Naive thymus-derived CD8-positive, alpha-beta T cell (primary cell): Measurements from ENCODE around the gene GABRB3. TPM values are rescaled to one million over a fixed set of nuclear protein-coding genes. Genes with fewer than 3 reads are reported as not detected.

Experiments
- ATAC-seq, 2 donors: fragments of 150-1000 bp; cut with Tn5 transposase in 1 of 2; sonication (Bioruptor Pico), chemical (Tn5 transposase) in 1 of 2; 1 replicate in 1 of 2; 2 replicates in 1 of 2; pipeline ENCODE4 v1.10.0; 2021; ENCODE audit warnings: mild to moderate bottlenecking in 2 of 2, moderate library complexity in 2 of 2
- POLR2A ChIA-PET: fragments of 350-600 bp; sonication (Branson Sonifier 250); formaldehyde crosslinking; loops from one replicate; lab custom pipeline; 2021; ENCODE audit warnings: antibody characterized with exemption; lab: Charles Lee
- DNase-seq, 10 donors: peaks; one replicate each; pipeline versions ENCODE4 v3.0.0 to v3.0.0-alpha.2; 2020 to 2022
- H3K27ac Mint-ChIP-seq, 10 donors: one replicate each; pipeline ENCODE4 v1.8.0; 2020 to 2022; ENCODE audit warnings: mild to moderate bottlenecking in 10 of 10, mixed read lengths in 10 of 10, moderate library complexity in 4 of 10, inconsistent platforms in 1 of 10
- H3K27me3 Mint-ChIP-seq, 5 donors: one replicate each; pipeline ENCODE4 v1.8.0; 2021 to 2022; ENCODE audit warnings: mixed read lengths in 5 of 5
- H3K36me3 Mint-ChIP-seq, 3 donors: one replicate each; pipeline ENCODE4 v1.8.0; 2020 to 2022; ENCODE audit warnings: mixed read lengths in 3 of 3, mild to moderate bottlenecking in 2 of 3, inconsistent platforms in 1 of 3
- H3K4me1 Mint-ChIP-seq, 4 donors: one replicate each; pipeline ENCODE4 v1.8.0; 2021 to 2022; ENCODE audit warnings: mixed read lengths in 4 of 4
- H3K4me3 Mint-ChIP-seq, 10 donors: one replicate each; pipeline ENCODE4 v1.8.0; 2020 to 2022; ENCODE audit warnings: mild to moderate bottlenecking in 10 of 10, mixed read lengths in 10 of 10, moderate library complexity in 6 of 10, inconsistent platforms in 1 of 10
- H3K9me3 Mint-ChIP-seq, 9 donors: one replicate each; pipeline ENCODE4 v1.8.0; 2020 to 2022; ENCODE audit warnings: mixed read lengths in 9 of 9, mild to moderate bottlenecking in 3 of 9, inconsistent platforms in 1 of 9, moderate library complexity in 1 of 9
- polyA plus RNA-seq, 3 donors: library from polyadenylated mRNA; unstranded; fragments of 300-500 nt; fragmentation: Illumina TruSeq; gene quantifications; one replicate each; pipeline ENCODE4 v1.2.3, GENCODE V29; 2021
- total RNA-seq, 8 experiments: library from RNA in 2 of 8; stranded (reverse) in 2 of 8; gene quantifications; one replicate each; pipeline ENCODE4 v1.2.3 and lab custom pipeline; 2021 to 2026

The GABRB3 gene
- total and polyA plus RNA-seq, 5 experiments from 2014 or later = not detected

DNA sequence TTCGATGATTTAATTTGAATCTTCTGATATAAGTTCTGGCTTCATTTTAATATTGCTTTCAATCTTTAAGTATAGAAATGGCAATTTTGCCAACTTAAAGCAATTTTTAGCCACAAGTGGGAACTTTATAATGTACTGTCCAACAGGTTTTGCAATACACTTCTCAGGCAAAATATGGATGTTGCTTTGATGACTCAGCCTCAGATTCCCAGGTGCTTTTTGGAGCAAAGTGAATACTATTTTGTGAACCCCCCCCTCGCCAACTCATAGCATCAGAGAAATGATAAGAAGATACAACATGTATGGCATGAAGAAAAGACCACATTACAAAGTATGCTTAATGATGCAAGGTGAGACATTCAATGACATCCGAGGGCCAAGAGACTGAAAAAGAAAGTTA, 158.1 kb downstream of the GABRB3 start:
- H3K27me3 Mint-ChIP-seq = no peaks in the 10 kb centered on the region
- ATAC-seq = no peak
- peaks cover 0 to 39% (median 8%) of the 10 kb centered on the region in 9 donors for H3K9me3 Mint-ChIP-seq
- POLR2A ChIA-PET = no interaction called here
- no peak overlapping the region for H3K27ac Mint-ChIP-seq
- H3K36me3 Mint-ChIP-seq = peaks cover 0 to 12% (median 0%) of the 10 kb centered on the region in 3 donors
- DNase-seq = no peak
- H3K4me3 Mint-ChIP-seq = no peak overlapping the region
- H3K4me1 Mint-ChIP-seq = no peaks in the 10 kb centered on the region

DNA sequence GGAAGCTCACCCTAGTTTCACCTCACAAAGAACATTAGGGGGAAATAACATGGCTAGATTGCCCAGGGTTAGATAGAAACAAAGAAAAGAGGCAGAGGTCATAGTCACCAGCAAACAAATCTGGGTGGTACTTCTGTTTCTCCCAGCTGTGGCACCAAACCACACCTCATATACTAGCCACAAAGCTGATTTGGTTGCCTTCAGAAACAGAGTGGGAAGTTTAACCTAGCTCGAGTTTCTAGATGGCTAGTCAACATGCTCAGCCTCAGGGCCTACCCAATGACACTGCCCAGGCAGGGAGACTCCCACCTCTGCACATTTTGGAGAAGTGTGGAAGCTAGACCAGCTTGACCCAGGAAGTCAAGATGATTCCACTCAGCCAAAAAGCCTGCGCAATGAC, 174.2 kb downstream of the GABRB3 start:
- H3K4me1 Mint-ChIP-seq = no peaks in the 10 kb centered on the region
- POLR2A ChIA-PET = no interaction called here
- no peak overlapping the region for H3K27ac Mint-ChIP-seq
- DNase-seq = no peak
- H3K36me3 Mint-ChIP-seq = peaks cover 0 to 11% (median 0%) of the 10 kb centered on the region in 3 donors
- no peak overlapping the region for H3K4me3 Mint-ChIP-seq
- H3K9me3 Mint-ChIP-seq = peaks cover 23 to 54% (median 32%) of the 10 kb centered on the region in 9 donors
- H3K27me3 Mint-ChIP-seq = peaks cover 0 to 3% (median 0%) of the 10 kb centered on the region in 5 donors
- ATAC-seq = no peak

DNA sequence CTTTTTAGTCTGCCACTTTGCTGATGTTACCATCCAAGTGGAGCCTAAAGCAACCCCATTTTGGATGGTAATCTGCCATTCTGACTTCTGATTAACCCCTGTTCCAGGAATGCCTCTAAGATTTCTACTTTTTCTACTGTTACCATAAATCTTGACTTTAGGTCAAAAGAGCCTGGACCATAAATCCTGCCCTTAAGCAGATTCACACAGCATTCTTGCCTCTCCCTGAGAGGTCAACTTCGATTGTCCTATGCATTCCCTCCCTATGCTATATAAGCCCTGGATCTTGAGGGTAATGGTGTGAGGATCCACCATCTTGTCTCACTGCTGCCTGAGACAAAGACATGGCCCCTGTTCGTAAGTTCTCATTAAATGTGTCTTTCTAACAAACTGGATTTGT, 177.3 kb downstream of the GABRB3 start:
- Mint-ChIP-seq H3K4me3 (no peak overlapping the region), H3K27ac (no peak overlapping the region), H3K4me1 (no peaks in the 10 kb centered on the region), H3K9me3 (peaks cover 18 to 42% (median 23%) of the 10 kb centered on the region in 9 donors), H3K27me3 (peaks cover 0 to 3% (median 0%) of the 10 kb centered on the region in 5 donors), H3K36me3 (peaks cover 0 to 8% (median 0%) of the 10 kb centered on the region in 3 donors)
- POLR2A ChIA-PET = no interaction called here
- no peak for DNase-seq
- no peak for ATAC-seq

DNA sequence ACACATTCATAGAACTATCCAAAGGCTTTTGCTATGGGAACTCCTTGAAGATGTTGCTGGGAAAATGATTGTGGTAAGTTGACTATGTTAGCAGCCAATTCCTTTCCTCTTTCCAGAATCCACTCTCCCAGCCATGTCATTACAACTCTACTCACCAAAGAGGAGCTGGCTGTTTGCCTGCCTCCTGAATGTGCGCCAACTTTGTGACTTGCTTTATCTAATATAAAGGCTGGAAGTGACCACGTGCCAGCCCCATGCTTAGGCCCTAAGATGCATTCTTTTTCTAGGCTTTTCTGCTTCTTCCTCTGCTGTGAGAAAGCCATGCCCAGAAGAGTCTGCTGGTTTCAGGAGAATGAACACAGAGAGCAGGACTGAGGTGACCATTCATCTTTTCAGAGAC, 182.2 kb downstream of the GABRB3 start:
- no peaks in the 10 kb centered on the region for H3K36me3 Mint-ChIP-seq
- POLR2A ChIA-PET = no interaction called here
- no peak for ATAC-seq
- H3K4me1 Mint-ChIP-seq = no peaks in the 10 kb centered on the region
- H3K27me3 Mint-ChIP-seq = peaks cover 0 to 6% (median 0%) of the 10 kb centered on the region in 5 donors
- DNase-seq = no peak
- no peak overlapping the region for H3K27ac Mint-ChIP-seq
- H3K4me3 Mint-ChIP-seq = no peak overlapping the region
- H3K9me3 Mint-ChIP-seq = peaks cover under 1 to 15% (median 6%) of the 10 kb centered on the region in 9 donors

DNA sequence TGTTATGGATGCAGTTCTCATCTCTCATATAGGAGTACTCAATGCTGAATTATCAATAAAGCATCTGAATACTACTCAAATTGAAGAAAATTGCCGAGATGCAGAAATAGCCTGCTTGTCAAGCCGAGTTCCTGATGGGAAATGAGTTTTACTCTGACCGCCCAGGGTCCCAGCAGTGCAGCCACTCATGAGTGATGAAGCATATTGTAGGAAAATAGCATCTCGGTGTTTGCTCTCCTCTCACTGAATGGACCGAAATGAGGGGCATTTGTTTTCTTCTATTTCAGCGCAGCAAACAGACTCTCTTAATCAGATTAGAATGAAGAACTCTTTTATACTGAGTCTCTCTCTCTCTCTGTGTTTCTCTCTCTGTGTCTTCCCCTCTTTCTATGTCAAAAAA, 190.0 kb downstream of the GABRB3 start:
- Mint-ChIP-seq H3K4me1 (no peaks in the 10 kb centered on the region), H3K36me3 (no peaks in the 10 kb centered on the region), H3K9me3 (peaks cover 0 to 27% (median 6%) of the 10 kb centered on the region in 9 donors)

DNA sequence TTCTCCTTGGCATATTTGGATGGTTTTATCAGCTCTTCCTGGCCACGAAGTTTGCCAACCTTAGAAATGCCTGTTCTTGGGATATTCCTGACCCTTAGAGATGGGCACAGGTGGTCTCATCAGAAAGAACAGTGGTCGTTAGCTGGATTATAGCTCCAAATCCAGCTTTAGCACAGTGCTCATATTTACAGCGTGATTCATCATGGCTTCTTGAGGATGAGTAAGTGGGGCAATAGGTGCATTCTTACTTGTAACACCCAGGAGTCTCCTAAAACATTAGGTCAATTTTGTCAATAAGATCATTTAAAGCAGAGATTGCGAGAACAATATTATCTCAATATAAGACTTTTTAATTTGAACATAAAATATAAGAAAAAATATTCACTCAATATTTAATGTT, 191.9 kb downstream of the GABRB3 start:
- ATAC-seq (no peak), DNase-seq (no peak)
- POLR2A ChIA-PET = no interaction called here
- Mint-ChIP-seq H3K27ac (no peak overlapping the region), H3K36me3 (no peaks in the 10 kb centered on the region), H3K27me3 (no peaks in the 10 kb centered on the region), H3K4me1 (no peaks in the 10 kb centered on the region), H3K9me3 (peaks cover 0 to 31% (median 6%) of the 10 kb centered on the region in 9 donors), H3K4me3 (no peak overlapping the region)

More for the DNA sequence above, 190.0 kb downstream of the GABRB3 start:
- POLR2A ChIA-PET = no interaction called here
- ATAC-seq (no peak), DNase-seq (no peak)
- no peak overlapping the region for H3K27ac Mint-ChIP-seq
- H3K27me3 Mint-ChIP-seq = peaks cover 0 to 4% (median 0%) of the 10 kb centered on the region in 5 donors
- H3K4me3 Mint-ChIP-seq = no peak overlapping the region

DNA sequence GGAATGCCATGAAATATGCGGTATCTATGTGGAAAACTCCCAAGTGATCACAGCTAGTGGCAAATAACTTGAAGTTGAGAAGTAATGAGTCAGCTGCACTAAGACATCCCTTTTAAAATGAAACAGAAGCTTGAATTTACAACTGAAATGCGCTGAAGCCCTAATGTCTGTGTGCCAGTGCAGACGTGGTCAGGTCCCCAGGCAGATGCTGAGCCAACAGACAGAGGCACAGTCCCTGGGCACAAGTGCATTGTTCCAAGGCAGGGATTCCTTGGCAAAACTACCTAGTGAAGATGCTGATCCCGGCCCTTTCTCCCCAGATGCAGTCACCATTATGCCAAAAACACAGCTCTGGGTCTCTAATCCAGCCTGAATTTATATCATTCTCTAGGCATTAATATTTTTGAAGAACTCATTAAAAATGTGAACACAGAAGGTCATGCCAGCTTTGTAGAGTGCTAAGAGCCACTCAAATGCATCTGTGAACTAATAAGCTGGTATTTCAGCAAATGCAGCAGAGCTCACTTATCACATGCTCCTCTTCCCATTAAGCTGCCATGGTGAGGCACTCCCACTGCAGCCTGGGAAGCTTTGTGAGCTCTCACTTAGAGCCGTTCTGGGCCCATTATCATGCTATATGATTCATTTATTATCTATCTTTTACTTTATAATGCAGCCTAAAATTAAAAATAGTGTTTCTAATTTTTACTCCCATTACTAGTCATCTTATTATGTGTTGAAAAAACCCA, 200.1 kb downstream of the GABRB3 start:
- ATAC-seq = no peak
- peaks cover 0 to 6% (median 0%) of the 10 kb centered on the region in 3 donors for H3K36me3 Mint-ChIP-seq
- POLR2A ChIA-PET = no interaction called here
- H3K4me1 Mint-ChIP-seq = no peaks in the 10 kb centered on the region
- H3K27ac Mint-ChIP-seq = no peak overlapping the region
- DNase-seq = no peak
- H3K4me3 Mint-ChIP-seq = no peak overlapping the region
- no peaks in the 10 kb centered on the region for H3K27me3 Mint-ChIP-seq
- peaks cover 0 to 20% (median 10%) of the 10 kb centered on the region in 9 donors for H3K9me3 Mint-ChIP-seq

DNA sequence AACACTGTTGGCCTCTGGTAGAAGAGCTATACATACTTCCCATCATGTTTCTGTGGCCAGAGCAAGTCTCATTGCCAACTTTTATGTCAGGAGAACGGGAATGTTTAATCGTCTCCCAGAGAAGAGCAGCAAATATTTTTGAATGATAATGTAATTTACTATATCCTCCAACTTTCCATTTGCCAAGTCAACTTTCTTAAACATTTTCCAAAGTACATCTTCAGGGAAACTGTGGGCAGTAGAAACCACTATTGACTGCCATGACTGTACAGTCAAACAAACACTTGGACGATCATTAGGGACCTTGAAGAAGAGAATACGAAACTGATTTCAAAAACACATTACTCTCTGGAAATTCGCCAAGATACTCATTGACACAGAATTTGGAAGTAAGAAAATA, 201.5 kb downstream of the GABRB3 start:
- DNase-seq (no peak), ATAC-seq (no peak)
- Mint-ChIP-seq H3K36me3 (peaks cover 0 to 6% (median 0%) of the 10 kb centered on the region in 3 donors), H3K27ac (no peak overlapping the region), H3K4me3 (no peak overlapping the region), H3K9me3 (peaks cover 0 to 18% (median 10%) of the 10 kb centered on the region in 9 donors), H3K4me1 (no peaks in the 10 kb centered on the region), H3K27me3 (no peaks in the 10 kb centered on the region)
- POLR2A ChIA-PET = no interaction called here

DNA sequence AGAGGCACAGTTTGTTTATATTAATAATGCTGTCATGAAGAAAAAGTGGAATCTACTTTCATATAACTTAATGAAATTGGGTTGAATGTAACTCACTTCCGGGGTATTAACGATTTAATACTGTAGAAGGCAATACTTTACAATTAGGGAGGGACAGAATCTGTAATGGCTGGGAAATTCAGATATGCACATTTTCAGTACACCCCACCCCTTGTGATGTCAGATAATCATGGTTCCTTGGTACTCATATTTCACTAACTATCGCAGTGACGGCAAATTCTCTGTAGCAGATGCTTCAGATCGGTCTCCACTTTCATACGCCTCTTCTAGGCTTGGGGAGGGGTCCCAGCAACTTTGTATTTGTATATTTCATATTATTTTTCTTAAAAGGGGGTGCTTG, 207.3 kb downstream of the GABRB3 start:
- DNase-seq = no peak
- Mint-ChIP-seq H3K36me3 (no peaks in the 10 kb centered on the region), H3K9me3 (peaks cover 0 to 24% (median 5%) of the 10 kb centered on the region in 9 donors), H3K4me1 (no peaks in the 10 kb centered on the region), H3K4me3 (no peak overlapping the region), H3K27me3 (no peaks in the 10 kb centered on the region), H3K27ac (no peak overlapping the region)
- no peak for ATAC-seq
- POLR2A ChIA-PET = no interaction called here

DNA sequence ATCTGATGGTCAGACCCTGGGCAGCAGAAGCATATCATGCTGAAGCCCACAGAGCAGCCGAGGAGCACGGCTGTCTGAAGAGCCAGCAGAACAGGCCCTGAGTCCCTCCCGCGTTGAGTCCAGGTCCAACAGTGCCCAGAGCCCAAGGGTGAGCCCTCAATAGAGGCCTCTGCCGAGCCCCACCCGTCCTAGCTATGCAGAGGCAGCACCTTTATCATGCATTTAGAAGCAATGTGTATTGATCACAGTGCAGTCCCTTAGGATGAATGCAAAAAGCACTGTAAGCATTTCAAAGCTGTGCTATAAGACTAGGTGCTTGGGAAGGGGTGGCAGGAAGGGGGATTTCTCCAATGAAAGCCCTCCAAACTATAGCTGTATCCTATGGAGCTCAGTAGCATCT, 208.5 kb downstream of the GABRB3 start:
- H3K27me3 Mint-ChIP-seq = no peaks in the 10 kb centered on the region
- DNase-seq = no peak
- no peak overlapping the region for H3K4me3 Mint-ChIP-seq
- no peaks in the 10 kb centered on the region for H3K36me3 Mint-ChIP-seq
- ATAC-seq = no peak
- H3K4me1 Mint-ChIP-seq = no peaks in the 10 kb centered on the region
- H3K9me3 Mint-ChIP-seq = peaks cover 0 to 22% (median 4%) of the 10 kb centered on the region in 9 donors
- POLR2A ChIA-PET = no interaction called here
- no peak overlapping the region for H3K27ac Mint-ChIP-seq

DNA sequence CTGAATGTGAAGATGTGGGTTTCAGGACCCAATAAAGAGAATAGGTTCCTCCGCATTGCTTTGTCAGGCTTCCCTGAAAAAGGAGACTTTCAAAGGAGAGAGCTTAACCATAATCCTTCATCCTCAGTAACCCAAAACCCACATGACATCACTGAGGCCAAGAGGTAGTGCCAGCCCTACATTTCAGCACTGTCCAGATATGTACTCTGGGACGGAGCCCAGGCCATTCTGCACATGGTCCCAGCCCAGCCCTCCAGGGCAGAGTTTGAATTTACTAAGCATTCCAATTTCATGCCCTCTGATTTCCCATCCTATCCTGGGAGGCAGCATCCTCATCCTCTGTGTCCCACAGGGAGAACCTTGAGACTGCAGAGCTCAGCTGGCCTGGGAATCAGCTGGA, 210.5 kb downstream of the GABRB3 start:
- ATAC-seq (no peak), DNase-seq (no peak)
- Mint-ChIP-seq H3K27me3 (no peaks in the 10 kb centered on the region), H3K27ac (no peak overlapping the region), H3K4me1 (no peaks in the 10 kb centered on the region), H3K4me3 (no peak overlapping the region), H3K9me3 (peaks cover 0 to 22% (median 5%) of the 10 kb centered on the region in 9 donors), H3K36me3 (no peaks in the 10 kb centered on the region)
- POLR2A ChIA-PET = no interaction called here

DNA sequence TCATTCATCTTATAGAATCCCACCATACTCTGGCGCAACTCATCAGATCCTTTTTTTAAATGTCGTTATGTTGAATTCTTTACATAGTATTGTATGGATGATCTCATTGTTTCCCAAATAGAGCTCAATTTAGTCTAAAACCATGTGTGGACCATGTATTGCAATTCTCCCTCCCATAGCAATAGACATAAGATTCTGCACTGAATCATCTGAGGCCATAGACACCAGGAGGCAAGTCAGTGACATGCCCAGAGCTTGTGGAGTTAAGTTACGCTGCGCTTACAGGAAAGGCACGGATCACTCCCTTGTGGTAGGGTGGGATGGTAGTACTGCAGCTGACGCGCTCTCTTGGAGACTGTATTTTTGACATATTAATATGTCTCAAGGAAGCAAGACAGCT, 211.0 kb downstream of the GABRB3 start:
- H3K27ac Mint-ChIP-seq = no peak overlapping the region
- no peaks in the 10 kb centered on the region for H3K4me1 Mint-ChIP-seq
- H3K36me3 Mint-ChIP-seq = no peaks in the 10 kb centered on the region
- no peak overlapping the region for H3K4me3 Mint-ChIP-seq
- DNase-seq = no peak
- peaks cover 0 to 25% (median 6%) of the 10 kb centered on the region in 9 donors for H3K9me3 Mint-ChIP-seq
- no peaks in the 10 kb centered on the region for H3K27me3 Mint-ChIP-seq
- POLR2A ChIA-PET = no interaction called here
- no peak for ATAC-seq

DNA sequence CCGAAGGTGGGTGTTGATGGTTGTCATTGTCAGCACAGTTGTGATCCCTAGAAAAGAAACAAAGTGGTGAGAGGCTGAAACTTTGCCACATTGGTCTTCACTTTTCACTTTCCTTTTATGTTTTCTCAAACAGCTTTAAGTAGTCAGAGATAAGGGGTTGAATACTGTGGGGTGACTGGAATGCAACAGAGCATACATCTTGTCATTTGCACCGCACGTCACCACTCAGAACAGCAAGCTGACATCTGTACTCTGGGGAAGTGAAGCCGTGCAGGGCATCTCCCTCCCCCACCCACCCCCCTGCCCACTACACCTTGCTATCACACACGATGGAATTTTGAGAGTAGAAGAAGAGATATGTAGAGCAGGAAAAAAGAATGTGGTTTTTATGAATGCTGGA, 211.7 kb downstream of the GABRB3 start:
- Mint-ChIP-seq H3K4me1 (no peaks in the 10 kb centered on the region), H3K36me3 (no peaks in the 10 kb centered on the region), H3K27ac (no peak overlapping the region), H3K27me3 (no peaks in the 10 kb centered on the region), H3K4me3 (no peak overlapping the region), H3K9me3 (peaks cover 0 to 30% (median 10%) of the 10 kb centered on the region in 9 donors)
- POLR2A ChIA-PET = no interaction called here
- ATAC-seq (no peak), DNase-seq (no peak)

DNA sequence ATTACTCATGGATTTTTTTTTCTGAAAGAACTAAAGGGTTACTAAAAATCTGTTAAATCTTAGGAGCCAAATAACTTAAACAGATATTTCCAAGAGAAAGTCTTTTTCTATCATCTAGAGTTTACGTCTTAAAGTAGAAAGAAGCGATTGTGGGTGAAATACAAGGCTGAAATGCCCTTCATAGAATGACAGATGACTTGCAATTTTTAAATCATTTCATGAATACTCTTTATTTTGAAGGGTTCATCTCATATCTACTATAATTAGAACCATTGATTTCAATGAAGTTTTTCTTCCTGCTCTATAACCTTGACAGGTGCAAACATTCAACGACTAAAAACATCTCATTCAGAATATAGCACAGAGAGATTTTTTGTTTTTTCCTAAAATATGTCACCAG, 217.0 kb downstream of the GABRB3 start:
- ATAC-seq (no peak), DNase-seq (no peak)
- no peak overlapping the region for H3K4me3 Mint-ChIP-seq
- H3K27me3 Mint-ChIP-seq = peaks cover 0 to 6% (median 0%) of the 10 kb centered on the region in 5 donors
- H3K4me1 Mint-ChIP-seq = no peaks in the 10 kb centered on the region
- no peak overlapping the region for H3K27ac Mint-ChIP-seq
- POLR2A ChIA-PET = no interaction called here
- H3K36me3 Mint-ChIP-seq = no peaks in the 10 kb centered on the region
- H3K9me3 Mint-ChIP-seq = peaks cover 0 to 26% (median 11%) of the 10 kb centered on the region in 9 donors
